GM12801 (cell line): ENCODE results near the gene CNTNAP2.

Source experiments
- TF ChIP-seq, protein P1 (sequence below): IDR thresholded peaks from one replicate; pipeline ENCODE4 v1.5.1; 2011; ENCODE audit warnings: control low read depth; ENCODE audit not compliant: insufficient read length; ENCODE audit errors: extremely low read depth

CNTNAP2 gene

GRCh38 chr7:148204639-148205304 is 2088.2 kb downstream of the CNTNAP2 start:
- TF ChIP-seq, protein P1, sequence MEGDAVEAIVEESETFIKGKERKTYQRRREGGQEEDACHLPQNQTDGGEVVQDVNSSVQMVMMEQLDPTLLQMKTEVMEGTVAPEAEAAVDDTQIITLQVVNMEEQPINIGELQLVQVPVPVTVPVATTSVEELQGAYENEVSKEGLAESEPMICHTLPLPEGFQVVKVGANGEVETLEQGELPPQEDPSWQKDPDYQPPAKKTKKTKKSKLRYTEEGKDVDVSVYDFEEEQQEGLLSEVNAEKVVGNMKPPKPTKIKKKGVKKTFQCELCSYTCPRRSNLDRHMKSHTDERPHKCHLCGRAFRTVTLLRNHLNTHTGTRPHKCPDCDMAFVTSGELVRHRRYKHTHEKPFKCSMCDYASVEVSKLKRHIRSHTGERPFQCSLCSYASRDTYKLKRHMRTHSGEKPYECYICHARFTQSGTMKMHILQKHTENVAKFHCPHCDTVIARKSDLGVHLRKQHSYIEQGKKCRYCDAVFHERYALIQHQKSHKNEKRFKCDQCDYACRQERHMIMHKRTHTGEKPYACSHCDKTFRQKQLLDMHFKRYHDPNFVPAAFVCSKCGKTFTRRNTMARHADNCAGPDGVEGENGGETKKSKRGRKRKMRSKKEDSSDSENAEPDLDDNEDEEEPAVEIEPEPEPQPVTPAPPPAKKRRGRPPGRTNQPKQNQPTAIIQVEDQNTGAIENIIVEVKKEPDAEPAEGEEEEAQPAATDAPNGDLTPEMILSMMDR, result no peak

GRCh38 chr7:148209643-148210190 is 2093.1 kb downstream of the CNTNAP2 start:
- TF ChIP-seq, protein P1, result no peak

DNA sequence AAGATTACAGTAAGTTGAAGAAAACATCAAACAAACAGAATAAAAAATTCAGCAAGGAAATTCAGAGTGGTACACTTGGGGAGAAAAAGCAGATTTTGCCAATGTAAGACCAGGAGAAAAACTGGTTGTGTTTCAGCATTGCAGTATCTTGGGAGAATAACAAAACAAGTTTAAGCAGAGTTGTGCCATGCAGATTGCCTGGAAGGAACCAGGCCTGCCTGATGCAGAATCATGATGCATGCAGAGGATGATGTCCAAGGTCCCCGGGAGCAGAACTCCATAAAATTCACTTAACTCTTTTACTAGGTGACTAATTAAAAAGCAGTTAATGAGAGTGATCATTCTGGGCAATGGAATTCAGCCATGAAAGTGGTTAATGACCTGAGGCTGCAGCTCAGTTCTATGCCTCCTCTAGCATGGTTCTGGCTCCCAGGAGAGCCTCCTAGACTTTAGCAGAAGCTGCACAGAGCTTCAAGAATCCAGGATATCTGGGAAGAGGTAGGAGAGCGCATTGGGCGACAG is 2094.3 kb downstream of the CNTNAP2 start:
- TF ChIP-seq, protein P1, result no peak

DNA sequence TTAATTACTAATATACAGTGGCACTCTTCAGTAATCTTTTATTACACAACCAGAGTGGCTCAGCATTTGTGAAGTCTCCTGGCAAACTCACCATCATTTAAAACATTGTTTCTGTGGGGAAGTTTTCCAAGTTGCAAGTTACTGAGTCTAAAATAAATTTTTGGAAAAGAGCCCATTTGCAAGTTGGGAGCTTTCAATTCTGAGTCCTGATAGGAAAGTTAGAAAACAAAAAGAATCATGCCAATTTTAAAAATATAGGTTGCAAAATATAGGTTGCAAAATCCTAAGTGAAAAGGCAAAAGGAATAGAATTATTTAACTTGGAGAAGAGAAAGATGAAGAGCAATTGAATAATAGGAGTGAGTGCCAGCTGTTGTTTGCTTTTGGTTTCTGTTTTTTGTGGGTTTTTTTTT is 2095.1 kb downstream of the CNTNAP2 start:
- TF ChIP-seq, protein P1, result no peak

DNA sequence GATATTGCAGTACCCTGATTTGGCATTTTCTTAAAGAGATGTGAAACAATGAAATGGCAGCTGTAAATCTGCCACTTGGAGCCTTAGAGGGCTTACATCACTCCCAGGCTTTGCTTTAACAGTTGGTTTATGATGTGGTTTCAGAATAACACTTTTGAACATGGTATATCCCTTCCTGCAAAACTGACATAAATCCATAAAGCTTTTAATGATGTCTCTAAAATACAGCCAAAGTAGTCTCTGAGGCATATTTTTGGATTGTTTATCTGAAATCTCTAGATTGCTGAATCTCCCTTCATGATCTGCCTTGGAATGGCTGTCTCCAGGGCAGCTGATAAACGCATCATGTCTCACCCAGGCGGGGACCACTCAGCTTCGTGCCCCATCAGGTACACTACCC is 2096.1 kb downstream of the CNTNAP2 start:
- TF ChIP-seq, protein P1, result no peak

DNA sequence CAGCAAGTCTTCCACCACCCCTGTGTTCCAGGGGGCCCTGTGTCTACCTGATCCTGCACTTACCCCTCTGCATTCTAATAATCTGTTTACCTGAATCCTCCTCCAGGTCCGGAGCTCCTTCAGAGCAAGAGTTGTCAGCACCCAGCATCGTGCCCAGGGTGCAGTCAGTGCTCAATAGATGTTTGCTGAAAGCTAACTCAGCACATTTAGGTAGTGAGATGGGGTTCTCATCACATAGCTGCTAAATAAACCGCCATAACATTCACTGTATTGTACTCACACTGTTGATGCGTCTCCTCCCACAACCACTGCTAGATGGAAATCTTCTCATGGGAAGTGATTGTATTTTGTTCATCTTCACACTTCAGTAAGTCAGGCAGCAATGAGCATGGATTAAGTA is 2097.5 kb downstream of the CNTNAP2 start:
- TF ChIP-seq, protein P1, result no peak

DNA sequence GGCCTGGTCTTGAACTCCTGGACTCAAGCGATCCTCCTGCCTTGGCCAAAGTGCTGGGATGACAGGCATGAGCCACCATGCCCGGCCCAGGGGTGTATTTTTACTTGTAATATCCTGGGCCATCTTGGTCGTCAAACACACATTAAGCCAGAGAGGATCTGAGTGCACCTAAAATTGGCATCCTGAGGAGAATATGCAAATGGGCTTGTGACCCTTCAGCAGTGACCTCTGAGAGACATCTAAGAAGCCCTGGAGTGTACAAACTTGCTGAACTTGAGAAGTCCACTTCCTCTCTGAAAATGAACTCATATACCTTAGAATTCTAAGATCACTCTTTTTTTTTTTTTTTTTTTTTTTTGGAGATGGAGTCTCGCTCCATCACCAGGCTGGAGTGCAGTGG is 2102.0 kb downstream of the CNTNAP2 start:
- TF ChIP-seq, protein P1, result no peak
